Measurements from ENCODE around the gene GAB2. TPM values are rescaled to one million over a fixed set of nuclear protein-coding genes. Genes with fewer than 3 reads are reported as not detected.
A peak's percentile ranks its signal among the peaks of the same experiment; 100 is the strongest.

The GAB2 gene
- total RNA-seq, 2 experiments from 2014 or later = 15.9 to 16.6 TPM

- Mint-ChIP-seq H3K27ac (no peak overlapping the region), H3K4me3 (no peak overlapping the region), H3K27me3 (no peaks in the 10 kb centered on the region), H3K9me3 (peaks cover 18% of the 10 kb centered on the region), H3K36me3 (ENCODE audit: low read depth) (peaks cover 30% of the 10 kb centered on the region), H3K4me1 (peaks cover 68% of the 10 kb centered on the region)
- POLR2A ChIA-PET = no interaction called here
- no peak for DNase-seq
- CTCF ChIA-PET = interaction anchor here (0.6 kb wide), 1 partner anchor 16 kb away, joined by 3 read pairs; no protein-coding TSS in a partner anchor
These were observed 89.7 kb downstream of the GAB2 start for GRCh38 chr11:78327945-78328344.

GRCh38 chr11:78325274-78325781 is 92.3 kb downstream of the GAB2 start:
- H3K9me3 Mint-ChIP-seq = peaks cover 21% of the 10 kb centered on the region
- H3K27ac Mint-ChIP-seq = peak overlapping the region; percentile 83
- DNase-seq = peak; percentile 48
- H3K36me3 Mint-ChIP-seq (ENCODE audit: low read depth) = peaks cover 34% of the 10 kb centered on the region
- peak overlapping the region; percentile 40 for H3K4me3 Mint-ChIP-seq
- ChIA-PET CTCF (interaction anchor here (1.1 to 1.4 kb wide), 3 partner anchors 11 to 277 kb away, joined by 3 to 4 read pairs (median 3); no protein-coding TSS in a partner anchor), POLR2A (no interaction called here)
- H3K27me3 Mint-ChIP-seq = no peaks in the 10 kb centered on the region
- H3K4me1 Mint-ChIP-seq = peaks cover 53% of the 10 kb centered on the region

GRCh38 chr11:78323363-78323762 is 94.3 kb downstream of the GAB2 start:
- Mint-ChIP-seq H3K9me3 (peaks cover 10% of the 10 kb centered on the region), H3K36me3 (ENCODE audit: low read depth) (peaks cover 24% of the 10 kb centered on the region), H3K4me1 (peaks cover 54% of the 10 kb centered on the region), H3K27ac (no peak overlapping the region), H3K27me3 (no peaks in the 10 kb centered on the region), H3K4me3 (no peak overlapping the region)
- DNase-seq = no peak
- CTCF ChIA-PET = interaction anchor here (0.6 kb wide), 1 partner anchor 100 kb away, joined by 5 read pairs; no protein-coding TSS in a partner anchor
- POLR2A ChIA-PET = no interaction called here

- H3K27me3 Mint-ChIP-seq = no peaks in the 10 kb centered on the region
- DNase-seq = no peak
- H3K9me3 Mint-ChIP-seq = peaks cover 3% of the 10 kb centered on the region
- H3K36me3 Mint-ChIP-seq (ENCODE audit: low read depth) = peaks cover 20% of the 10 kb centered on the region
- no peak overlapping the region for H3K27ac Mint-ChIP-seq
- H3K4me3 Mint-ChIP-seq = no peak overlapping the region
- ChIA-PET CTCF (interaction anchor here (0.8 kb wide), 1 partner anchor 81 kb away, joined by 3 read pairs; no protein-coding TSS in a partner anchor), POLR2A (no interaction called here)
- H3K4me1 Mint-ChIP-seq = peaks cover 32% of the 10 kb centered on the region
These were observed 98.1 kb downstream of the GAB2 start for GRCh38 chr11:78319453-78319955.

GRCh38 chr11:78318321-78319114 is 99.1 kb downstream of the GAB2 start:
- POLR2A ChIA-PET = no interaction called here
- Mint-ChIP-seq H3K36me3 (ENCODE audit: low read depth) (peaks cover 18% of the 10 kb centered on the region), H3K4me1 (peaks cover 24% of the 10 kb centered on the region), H3K9me3 (peaks cover 3% of the 10 kb centered on the region), H3K27me3 (no peaks in the 10 kb centered on the region), H3K27ac (no peak overlapping the region), H3K4me3 (no peak overlapping the region)
- CTCF ChIA-PET = interaction anchor here (0.8 kb wide), 1 partner anchor 80 kb away, joined by 3 read pairs; no protein-coding TSS in a partner anchor
- no peak for DNase-seq

- POLR2A ChIA-PET = no interaction called here
- no peak overlapping the region for H3K4me3 Mint-ChIP-seq
These were observed 101.9 kb downstream of the GAB2 start for GRCh38 chr11:78315724-78316123.

GRCh38 chr11:78314762-78315161 is 102.9 kb downstream of the GAB2 start:
- Mint-ChIP-seq H3K9me3 (no peaks in the 10 kb centered on the region), H3K4me3 (no peak overlapping the region), H3K36me3 (ENCODE audit: low read depth) (peaks cover 9% of the 10 kb centered on the region), H3K4me1 (peaks cover 40% of the 10 kb centered on the region), H3K27ac (no peak overlapping the region), H3K27me3 (no peaks in the 10 kb centered on the region)
- ChIA-PET CTCF (interaction anchor here (0.6 to 4.1 kb wide), 3 partner anchors 10 to 23 kb away, joined by 3 to 11 read pairs (median 3); no protein-coding TSS in a partner anchor), POLR2A (no interaction called here)
- DNase-seq = no peak

More at GRCh38 chr11:78315724-78316123, 101.9 kb downstream of the GAB2 start:
- H3K36me3 Mint-ChIP-seq (ENCODE audit: low read depth) = peaks cover 9% of the 10 kb centered on the region
- no peaks in the 10 kb centered on the region for H3K9me3 Mint-ChIP-seq
- no peaks in the 10 kb centered on the region for H3K27me3 Mint-ChIP-seq
- no peak for DNase-seq
- CTCF ChIA-PET = interaction anchor here (1.1 to 4.1 kb wide), 2 partner anchors 17 to 85 kb away, joined by 4 to 11 read pairs; no protein-coding TSS in a partner anchor
- H3K4me1 Mint-ChIP-seq = peaks cover 36% of the 10 kb centered on the region
- no peak overlapping the region for H3K27ac Mint-ChIP-seq

GRCh38 chr11:78313898-78314297 is 103.7 kb downstream of the GAB2 start:
- POLR2A ChIA-PET = no interaction called here
- no peak for DNase-seq
- CTCF ChIA-PET = interaction anchor here (1.0 to 4.1 kb wide), 5 partner anchors 11 to 103 kb away, joined by 3 to 11 read pairs (median 5); no protein-coding TSS in a partner anchor
- H3K27ac Mint-ChIP-seq = no peak overlapping the region
- no peaks in the 10 kb centered on the region for H3K9me3 Mint-ChIP-seq
- peaks cover 41% of the 10 kb centered on the region for H3K4me1 Mint-ChIP-seq
- H3K4me3 Mint-ChIP-seq = no peak overlapping the region
- no peaks in the 10 kb centered on the region for H3K27me3 Mint-ChIP-seq
- peaks cover 11% of the 10 kb centered on the region for H3K36me3 Mint-ChIP-seq (ENCODE audit: low read depth)

- Mint-ChIP-seq H3K27me3 (no peaks in the 10 kb centered on the region), H3K9me3 (no peaks in the 10 kb centered on the region), H3K4me3 (no peak overlapping the region), H3K36me3 (ENCODE audit: low read depth) (peaks cover 13% of the 10 kb centered on the region), H3K27ac (no peak overlapping the region), H3K4me1 (peaks cover 41% of the 10 kb centered on the region)
- no peak for DNase-seq
- ChIA-PET CTCF (interaction anchor here (1.0 to 4.1 kb wide), 4 partner anchors 13 to 103 kb away, joined by 3 to 11 read pairs (median 5); no protein-coding TSS in a partner anchor), POLR2A (no interaction called here)
These were observed 104.3 kb downstream of the GAB2 start for GRCh38 chr11:78313181-78313795.

GRCh38 chr11:78312712-78313111 is 104.9 kb downstream of the GAB2 start:
- Mint-ChIP-seq H3K27me3 (no peaks in the 10 kb centered on the region), H3K27ac (no peak overlapping the region), H3K9me3 (no peaks in the 10 kb centered on the region), H3K4me1 (peaks cover 40% of the 10 kb centered on the region), H3K36me3 (ENCODE audit: low read depth) (peaks cover 12% of the 10 kb centered on the region), H3K4me3 (no peak overlapping the region)
- CTCF ChIA-PET = interaction anchor here (0.6 to 4.1 kb wide), 4 partner anchors 14 to 15 kb away, joined by 3 to 11 read pairs (median 4); no protein-coding TSS in a partner anchor
- POLR2A ChIA-PET = no interaction called here
- DNase-seq = no peak

GRCh38 chr11:78311702-78312371 is 105.8 kb downstream of the GAB2 start:
- H3K4me1 Mint-ChIP-seq = peaks cover 39% of the 10 kb centered on the region
- POLR2A ChIA-PET = no interaction called here
- peak; percentile 6 for DNase-seq
- CTCF ChIA-PET = interaction anchor here (0.6 to 1.8 kb wide), 8 partner anchors 13 to 105 kb away, joined by 3 to 9 read pairs (median 4); no protein-coding TSS in a partner anchor
- H3K27me3 Mint-ChIP-seq = no peaks in the 10 kb centered on the region
- H3K4me3 Mint-ChIP-seq = no peak overlapping the region
- peaks cover 16% of the 10 kb centered on the region for H3K36me3 Mint-ChIP-seq (ENCODE audit: low read depth)
- H3K9me3 Mint-ChIP-seq = no peaks in the 10 kb centered on the region
- peak overlapping the region; percentile 54 for H3K27ac Mint-ChIP-seq

- ChIA-PET POLR2A (no interaction called here), CTCF (interaction anchor here (0.9 to 1.8 kb wide), 5 partner anchors 12 to 108 kb away, joined by 3 to 9 read pairs (median 5); no protein-coding TSS in a partner anchor)
- no peaks in the 10 kb centered on the region for H3K27me3 Mint-ChIP-seq
- DNase-seq = no peak
- H3K27ac Mint-ChIP-seq = no peak overlapping the region
- no peak overlapping the region for H3K4me3 Mint-ChIP-seq
- H3K36me3 Mint-ChIP-seq (ENCODE audit: low read depth) = peaks cover 12% of the 10 kb centered on the region
- H3K9me3 Mint-ChIP-seq = no peaks in the 10 kb centered on the region
- peaks cover 39% of the 10 kb centered on the region for H3K4me1 Mint-ChIP-seq
These were observed 107.1 kb downstream of the GAB2 start for GRCh38 chr11:78310500-78310909.

Data from activated CD4-positive, alpha-beta T cell treated with anti-CD3 and anti-CD28 coated beads, Interleukin-2, amount 10 ng/mL, durations not matched to agents 7 days and 5 days (primary cell).